ENCODE data around the gene RIPK3. TPM values are rescaled to one million over a fixed set of nuclear protein-coding genes. Genes with fewer than 3 reads are reported as not detected.

Gene RIPK3
- total and polyA plus RNA-seq, 2 experiments from 2014 or later = 4.8 to 7.0 TPM

DNA sequence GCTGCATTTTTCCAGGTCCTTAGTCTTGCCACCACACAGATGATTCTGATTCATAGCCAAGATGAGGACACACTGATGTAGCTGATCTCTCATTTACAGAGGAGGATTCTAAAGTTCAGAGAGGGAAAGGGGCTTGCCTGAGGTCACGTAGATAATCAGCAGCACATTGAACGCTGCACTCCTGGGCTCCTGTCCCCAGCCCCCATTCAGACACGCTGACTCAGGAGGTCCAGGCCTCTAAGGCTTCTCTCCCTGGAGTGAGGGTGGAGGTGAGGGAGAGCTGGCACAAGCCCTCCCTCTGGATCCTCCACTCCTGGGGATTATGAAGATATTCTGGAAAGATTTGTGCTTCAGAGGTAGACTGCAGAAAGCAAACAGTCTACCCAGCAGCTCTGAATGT is 38.5 kb upstream of the RIPK3 start:
- Histone ChIP-seq H3K27me3 (no peaks in the 10 kb centered on the region), H3K9me2 (replicated peaks; ENCODE audit: insufficient read depth) (no peaks in the 10 kb centered on the region), H3K9me3 (ENCODE audit: low read depth) (no peaks in the 10 kb centered on the region), H3K4me2 (no peak overlapping the region), H2AFZ (no peak overlapping the region), H3K36me3 (replicated peaks; ENCODE audit: insufficient read depth, low read depth) (no peaks in the 10 kb centered on the region), H3K27ac (no peak overlapping the region), H3K4me1 (ENCODE audit: insufficient read depth) (peaks cover 9% of the 10 kb centered on the region), H4K20me1 (ENCODE audit: insufficient read depth, poor library complexity, severe bottlenecking) (no peaks in the 10 kb centered on the region), H3K4me3 (no peak overlapping the region), H3K79me2 (no peaks in the 10 kb centered on the region)
- 66% methylated on average over 3 of the region's 3 CpGs for WGBS (ENCODE audit: low lambda C conversion rate, missing lambda C conversion rate)
- TF ChIP-seq, protein P1, sequence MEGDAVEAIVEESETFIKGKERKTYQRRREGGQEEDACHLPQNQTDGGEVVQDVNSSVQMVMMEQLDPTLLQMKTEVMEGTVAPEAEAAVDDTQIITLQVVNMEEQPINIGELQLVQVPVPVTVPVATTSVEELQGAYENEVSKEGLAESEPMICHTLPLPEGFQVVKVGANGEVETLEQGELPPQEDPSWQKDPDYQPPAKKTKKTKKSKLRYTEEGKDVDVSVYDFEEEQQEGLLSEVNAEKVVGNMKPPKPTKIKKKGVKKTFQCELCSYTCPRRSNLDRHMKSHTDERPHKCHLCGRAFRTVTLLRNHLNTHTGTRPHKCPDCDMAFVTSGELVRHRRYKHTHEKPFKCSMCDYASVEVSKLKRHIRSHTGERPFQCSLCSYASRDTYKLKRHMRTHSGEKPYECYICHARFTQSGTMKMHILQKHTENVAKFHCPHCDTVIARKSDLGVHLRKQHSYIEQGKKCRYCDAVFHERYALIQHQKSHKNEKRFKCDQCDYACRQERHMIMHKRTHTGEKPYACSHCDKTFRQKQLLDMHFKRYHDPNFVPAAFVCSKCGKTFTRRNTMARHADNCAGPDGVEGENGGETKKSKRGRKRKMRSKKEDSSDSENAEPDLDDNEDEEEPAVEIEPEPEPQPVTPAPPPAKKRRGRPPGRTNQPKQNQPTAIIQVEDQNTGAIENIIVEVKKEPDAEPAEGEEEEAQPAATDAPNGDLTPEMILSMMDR (IDR thresholded peaks at IDR 0.05; ENCODE audit: poor library complexity) = no peak
- TF ChIP-seq EZH2phosphoT487 (IDR thresholded peaks at IDR 0.05; ENCODE audit: low read depth, severe bottlenecking, unreplicated experiment) = no peak
- TF ChIP-seq EZH2 (IDR thresholded peaks at IDR 0.05; ENCODE audit: borderline replicate concordance) = no peak
- DNase-seq (ENCODE audit: low spot score) = no peak

DNA sequence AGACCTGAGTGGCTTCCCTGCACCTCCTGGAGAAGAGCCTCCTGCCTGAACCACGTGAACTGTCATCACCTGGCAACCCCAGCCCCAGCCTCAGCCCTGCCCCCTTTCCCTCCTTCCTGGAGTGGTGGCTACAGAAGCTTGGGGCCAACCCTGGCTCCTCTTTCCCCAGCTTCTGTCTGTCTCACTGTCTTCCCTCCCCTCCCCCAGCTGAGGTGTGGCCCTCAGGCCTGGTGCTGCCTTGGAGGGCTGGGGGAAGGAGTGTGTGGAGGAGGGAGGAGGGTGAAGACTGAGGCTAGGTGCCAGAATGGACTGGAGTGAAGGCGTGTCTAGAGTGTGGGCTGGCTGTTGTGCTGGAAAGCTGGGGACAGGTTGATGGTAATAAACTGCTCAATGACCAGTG is 37.9 kb upstream of the RIPK3 start:
- 60% methylated on average over 2 of the region's 2 CpGs for WGBS (ENCODE audit: low lambda C conversion rate, missing lambda C conversion rate)
- Histone ChIP-seq H3K27ac (no peak overlapping the region), H3K36me3 (replicated peaks; ENCODE audit: insufficient read depth, low read depth) (no peaks in the 10 kb centered on the region)

DNA sequence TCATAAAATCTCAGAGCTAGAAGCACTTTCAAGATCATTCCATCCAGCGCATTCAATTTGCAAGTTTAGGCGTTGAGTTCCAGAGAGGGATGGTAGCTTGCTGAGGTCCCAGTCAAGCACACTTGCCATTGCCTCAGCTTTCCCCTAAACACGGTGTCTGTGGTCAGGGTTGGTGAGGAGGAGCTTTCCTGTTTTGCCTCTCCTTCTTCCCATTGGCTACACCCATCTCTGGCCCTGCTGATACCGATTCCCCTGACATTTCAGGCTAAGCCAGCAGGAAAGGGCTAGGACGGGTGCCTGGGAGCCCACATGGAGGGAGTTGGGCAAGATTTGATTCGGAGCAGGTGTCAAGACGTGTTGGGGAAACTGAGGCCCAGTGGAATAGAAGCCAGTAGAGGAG is 37.3 kb upstream of the RIPK3 start:
- Histone ChIP-seq H3K4me3 (no peak overlapping the region), H3K27ac (no peak overlapping the region), H4K20me1 (ENCODE audit: insufficient read depth, poor library complexity, severe bottlenecking) (no peaks in the 10 kb centered on the region), H3K4me2 (no peak overlapping the region), H3K9me2 (replicated peaks; ENCODE audit: insufficient read depth) (no peaks in the 10 kb centered on the region), H3K9me3 (ENCODE audit: low read depth) (no peaks in the 10 kb centered on the region), H3K4me1 (ENCODE audit: insufficient read depth) (peaks cover 9% of the 10 kb centered on the region), H3K27me3 (no peaks in the 10 kb centered on the region), H3K79me2 (no peaks in the 10 kb centered on the region), H3K36me3 (replicated peaks; ENCODE audit: insufficient read depth, low read depth) (no peaks in the 10 kb centered on the region), H2AFZ (no peak overlapping the region)
- TF ChIP-seq, protein P1 (IDR thresholded peaks at IDR 0.05; ENCODE audit: poor library complexity) = no peak
- no peak for TF ChIP-seq EZH2 (IDR thresholded peaks at IDR 0.05; ENCODE audit: borderline replicate concordance)
- no peak for TF ChIP-seq EZH2phosphoT487 (IDR thresholded peaks at IDR 0.05; ENCODE audit: low read depth, severe bottlenecking, unreplicated experiment)
- DNase-seq (ENCODE audit: low spot score) = no peak
- 86% methylated on average over 7 of the region's 7 CpGs for WGBS (ENCODE audit: low lambda C conversion rate, missing lambda C conversion rate)

More for the DNA sequence above, 37.9 kb upstream of the RIPK3 start:
- no peaks in the 10 kb centered on the region for H3K79me2 ChIP-seq
- no peaks in the 10 kb centered on the region for H4K20me1 ChIP-seq (ENCODE audit: insufficient read depth, poor library complexity, severe bottlenecking)
- H3K9me3 ChIP-seq (ENCODE audit: low read depth) = no peaks in the 10 kb centered on the region
- peak; percentile 35 for DNase-seq (ENCODE audit: low spot score)
- H2AFZ ChIP-seq = no peak overlapping the region
- no peaks in the 10 kb centered on the region for H3K27me3 ChIP-seq
- no peaks in the 10 kb centered on the region for H3K9me2 ChIP-seq (replicated peaks; ENCODE audit: insufficient read depth)
- H3K4me3 ChIP-seq = no peak overlapping the region
- TF ChIP-seq EZH2phosphoT487 (IDR thresholded peaks at IDR 0.05; ENCODE audit: low read depth, severe bottlenecking, unreplicated experiment) (no peak), EZH2 (IDR thresholded peaks at IDR 0.05; ENCODE audit: borderline replicate concordance) (no peak)
- TF ChIP-seq, protein P1 (IDR thresholded peaks at IDR 0.05; ENCODE audit: poor library complexity) = no peak
- no peak overlapping the region for H3K4me2 ChIP-seq
- H3K4me1 ChIP-seq (ENCODE audit: insufficient read depth) = peaks cover 9% of the 10 kb centered on the region
